ENCODE measurements around the gene TSC22D4. TPM values are rescaled to one million over a fixed set of nuclear protein-coding genes. Genes with fewer than 3 reads are reported as not detected.
A peak's percentile ranks its signal among the peaks of the same experiment; 100 is the strongest.

The TSC22D4 gene
- polyA plus RNA-seq, 4 donors, result 31.7 to 57.9 (median 49.6) TPM

DNA sequence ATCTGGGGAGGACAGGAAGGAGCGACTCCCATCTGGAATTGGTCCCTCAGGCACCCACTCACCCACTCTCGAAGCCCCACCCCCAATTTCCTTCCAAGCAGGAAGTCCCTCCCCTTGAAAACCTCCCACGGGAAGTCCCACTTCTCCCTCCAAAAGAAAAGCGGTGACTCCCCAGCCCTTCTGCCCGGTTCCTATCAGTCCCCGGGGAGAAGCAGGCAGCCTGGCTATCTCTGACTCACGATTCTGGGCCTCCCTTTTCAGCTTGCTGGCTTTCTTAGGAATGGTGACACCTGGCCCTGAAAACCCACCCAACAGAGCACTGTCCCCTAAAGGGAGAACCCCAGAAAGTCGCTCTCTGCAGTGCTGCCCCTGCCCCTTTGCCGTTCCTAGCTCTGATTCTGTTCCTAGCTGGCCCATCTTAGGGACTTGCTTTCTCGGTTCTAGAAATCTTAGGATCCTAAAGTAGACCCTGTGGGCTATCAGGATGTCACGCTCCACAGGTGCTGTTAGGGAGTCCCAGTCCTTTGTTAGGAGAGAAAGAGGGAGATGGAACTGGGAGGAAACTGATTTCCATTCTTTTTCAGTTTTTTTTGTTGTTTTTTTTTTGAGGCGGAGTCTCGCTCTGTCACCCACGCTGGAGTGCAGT, 6.0 kb downstream of the TSC22D4 start:
- Histone ChIP-seq H3K4me3 (ENCODE audit: low read depth in 1 of 3, low read length in 3 of 3) (no peak overlapping the region), H3K36me3 (ENCODE audit: control insufficient read depth in 3 of 3, insufficient read depth in 2 of 3, low read depth in 1 of 3, low read length in 3 of 3) (peaks cover 3 to 84% (median 8%) of the 10 kb centered on the region in 3 donors), H3K27me3 (ENCODE audit: control insufficient read depth in 3 of 3, insufficient read depth in 3 of 3, low read length in 3 of 3) (no peaks in the 10 kb centered on the region), H3K4me1 (ENCODE audit: control insufficient read depth in 3 of 3, insufficient read depth in 2 of 3, low read depth in 1 of 3, low read length in 2 of 3) (peaks cover 2 to 32% (median 15%) of the 10 kb centered on the region in 3 donors), H3K27ac (ENCODE audit: low read depth in 1 of 3, low read length in 2 of 3) (peak overlapping the region in 1 of 3 donors; percentile 56), H3K9me3 (ENCODE audit: control insufficient read depth in 2 of 2, insufficient read depth in 1 of 2, low read depth in 1 of 2, low read length in 1 of 2) (no peaks in the 10 kb centered on the region)
- FAIRE-seq (no peak), DNase-seq (no peak)
- WGBS, 3 donors, result 54 to 64% (median 56%) methylated on average over 14 of the region's 14 CpGs

DNA sequence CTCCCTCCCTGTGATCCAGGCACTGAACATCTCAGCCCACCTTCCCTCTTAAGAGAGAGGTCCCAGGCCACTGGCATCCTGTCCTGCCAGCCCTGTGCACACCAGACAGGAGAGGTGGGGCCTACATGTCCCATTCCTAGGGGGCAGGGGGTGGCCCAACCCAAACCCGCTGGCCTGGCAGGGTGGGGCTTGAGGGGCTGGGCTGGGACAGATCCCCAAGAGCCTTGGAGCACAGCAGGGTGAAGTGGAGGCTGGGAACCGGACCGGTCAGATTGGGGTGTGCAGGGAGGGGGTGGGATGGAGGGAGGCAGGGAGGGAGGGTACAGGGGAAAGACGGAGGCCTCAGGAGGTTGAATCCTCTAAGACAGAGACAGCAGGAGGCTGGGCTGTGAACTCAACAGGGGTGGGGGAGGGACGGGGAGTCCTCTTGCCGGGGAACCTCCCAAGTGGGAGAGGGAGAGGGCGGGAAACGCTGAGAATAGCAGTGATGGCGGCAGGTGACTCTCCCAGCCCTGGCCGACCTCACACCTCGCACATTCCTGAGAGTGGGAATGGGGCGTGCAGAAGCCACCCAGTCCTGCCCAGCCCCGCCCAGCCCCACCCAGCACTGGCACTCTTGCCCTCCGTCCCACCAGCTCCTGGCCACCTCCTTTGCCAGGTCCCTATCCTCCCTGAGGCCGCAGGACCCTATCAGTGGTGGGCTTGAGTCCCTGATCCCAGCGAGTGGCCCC, 6.7 kb downstream of the TSC22D4 start:
- Histone ChIP-seq H3K4me3 (ENCODE audit: low read depth in 1 of 3, low read length in 3 of 3) (no peak overlapping the region), H3K27ac (ENCODE audit: low read depth in 1 of 3, low read length in 2 of 3) (peak overlapping the region in 1 of 3 donors; percentile 56), H3K27me3 (ENCODE audit: control insufficient read depth in 3 of 3, insufficient read depth in 3 of 3, low read length in 3 of 3) (no peaks in the 10 kb centered on the region), H3K9me3 (ENCODE audit: control insufficient read depth in 2 of 2, insufficient read depth in 1 of 2, low read depth in 1 of 2, low read length in 1 of 2) (no peaks in the 10 kb centered on the region), H3K36me3 (ENCODE audit: control insufficient read depth in 3 of 3, insufficient read depth in 2 of 3, low read depth in 1 of 3, low read length in 3 of 3) (peaks cover 3 to 91% (median 12%) of the 10 kb centered on the region in 3 donors), H3K4me1 (ENCODE audit: control insufficient read depth in 3 of 3, insufficient read depth in 2 of 3, low read depth in 1 of 3, low read length in 2 of 3) (peaks cover 2 to 30% (median 15%) of the 10 kb centered on the region in 3 donors)
- FAIRE-seq, result no peak
- DNase-seq, result no peak
- WGBS, 3 donors, result 56 to 69% (median 62%) methylated on average over 13 to 16 of the region's 16 CpGs

DNA sequence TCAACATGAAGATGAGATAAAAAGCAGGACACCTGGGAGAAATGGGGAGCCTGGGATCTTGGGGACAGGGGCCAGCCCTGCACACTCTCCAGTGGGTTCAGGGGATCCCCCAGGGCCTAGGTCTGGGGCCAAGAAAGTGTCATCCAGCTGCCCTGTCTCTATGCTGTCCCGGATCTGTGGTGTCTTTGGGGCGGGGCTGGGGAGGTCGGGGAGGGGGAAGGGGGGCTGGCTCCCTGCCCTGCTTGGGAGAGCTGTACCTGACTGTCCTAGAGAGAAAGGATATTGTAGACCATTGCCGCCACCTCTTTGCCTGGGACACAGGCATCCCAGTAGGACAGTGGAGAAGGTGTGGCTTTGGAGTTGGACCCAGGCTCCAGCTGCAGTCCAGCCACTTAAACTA, 8.0 kb downstream of the TSC22D4 start:
- FAIRE-seq, result no peak
- peaks cover 2 to 19% (median 8%) of the 10 kb centered on the region in 3 donors for H3K4me1 ChIP-seq (ENCODE audit: control insufficient read depth in 3 of 3, insufficient read depth in 2 of 3, low read depth in 1 of 3, low read length in 2 of 3)

DNA sequence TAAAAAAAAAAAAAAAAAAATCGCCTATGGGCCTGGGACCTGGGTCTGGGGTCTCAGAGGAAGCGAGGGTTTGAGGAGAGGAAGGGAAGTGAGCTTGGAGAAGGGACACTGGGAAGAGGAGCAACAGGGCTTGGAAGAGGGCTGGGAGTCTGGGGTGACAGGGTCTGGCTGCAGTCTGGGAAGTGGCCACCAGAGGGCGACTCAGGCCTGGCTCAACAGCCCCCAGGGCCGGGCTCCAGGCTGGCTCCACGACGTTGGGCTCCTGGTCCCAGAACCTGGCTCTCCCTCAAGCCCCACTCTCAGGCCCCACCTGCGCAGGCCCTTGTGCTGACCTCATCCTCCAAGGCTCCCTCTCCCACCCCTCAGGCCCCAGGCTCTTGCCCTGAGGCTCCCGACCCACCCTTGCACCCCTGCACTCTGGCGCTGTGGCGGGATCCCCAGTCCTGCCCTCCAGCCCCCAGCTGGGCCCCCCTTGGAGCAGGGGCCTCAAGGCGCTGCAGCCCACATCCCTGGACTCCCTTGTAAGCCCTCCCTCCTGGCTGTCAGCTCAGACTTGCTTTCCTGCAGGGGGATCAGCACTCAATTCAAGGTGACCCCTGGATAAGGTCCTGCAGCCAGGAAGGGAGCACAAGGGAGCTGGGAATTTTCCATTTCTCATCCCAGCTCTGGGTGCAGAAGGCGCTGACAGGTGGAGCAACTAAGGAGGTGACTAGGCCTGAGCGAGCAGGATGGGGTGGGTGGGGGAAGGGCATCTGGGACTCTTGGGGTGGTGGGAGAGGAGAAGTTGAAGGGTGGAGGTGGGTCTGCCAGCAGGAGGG, 9.6 kb downstream of the TSC22D4 start:
- no peak for FAIRE-seq
- 27 to 33% (median 31%) methylated on average over 13 of the region's 13 CpGs for WGBS, 3 donors
- Histone ChIP-seq H3K9me3 (ENCODE audit: control insufficient read depth in 2 of 2, insufficient read depth in 1 of 2, low read depth in 1 of 2, low read length in 1 of 2) (no peaks in the 10 kb centered on the region), H3K27me3 (ENCODE audit: control insufficient read depth in 3 of 3, insufficient read depth in 3 of 3, low read length in 3 of 3) (no peaks in the 10 kb centered on the region), H3K4me3 (ENCODE audit: low read depth in 1 of 3, low read length in 3 of 3) (no peak overlapping the region), H3K36me3 (ENCODE audit: control insufficient read depth in 3 of 3, insufficient read depth in 2 of 3, low read depth in 1 of 3, low read length in 3 of 3) (peaks cover 3 to 79% (median 18%) of the 10 kb centered on the region in 3 donors), H3K27ac (ENCODE audit: low read depth in 1 of 3, low read length in 2 of 3) (no peak overlapping the region), H3K4me1 (ENCODE audit: control insufficient read depth in 3 of 3, insufficient read depth in 2 of 3, low read depth in 1 of 3, low read length in 2 of 3) (peaks cover 2 to 11% (median 6%) of the 10 kb centered on the region in 3 donors)
- peak; percentile 76 to 88 for DNase-seq

More for the DNA sequence above, 8.0 kb downstream of the TSC22D4 start:
- peaks cover 3 to 88% (median 18%) of the 10 kb centered on the region in 3 donors for H3K36me3 ChIP-seq (ENCODE audit: control insufficient read depth in 3 of 3, insufficient read depth in 2 of 3, low read depth in 1 of 3, low read length in 3 of 3)
- no peak for DNase-seq
- no peak overlapping the region for H3K27ac ChIP-seq (ENCODE audit: low read depth in 1 of 3, low read length in 2 of 3)
- 42 to 56% (median 45%) methylated on average over 2 to 4 of the region's 4 CpGs for WGBS, 3 donors
- no peaks in the 10 kb centered on the region for H3K27me3 ChIP-seq (ENCODE audit: control insufficient read depth in 3 of 3, insufficient read depth in 3 of 3, low read length in 3 of 3)
- H3K9me3 ChIP-seq (ENCODE audit: control insufficient read depth in 2 of 2, insufficient read depth in 1 of 2, low read depth in 1 of 2, low read length in 1 of 2), result no peaks in the 10 kb centered on the region
- H3K4me3 ChIP-seq (ENCODE audit: low read depth in 1 of 3, low read length in 3 of 3), result no peak overlapping the region

DNA sequence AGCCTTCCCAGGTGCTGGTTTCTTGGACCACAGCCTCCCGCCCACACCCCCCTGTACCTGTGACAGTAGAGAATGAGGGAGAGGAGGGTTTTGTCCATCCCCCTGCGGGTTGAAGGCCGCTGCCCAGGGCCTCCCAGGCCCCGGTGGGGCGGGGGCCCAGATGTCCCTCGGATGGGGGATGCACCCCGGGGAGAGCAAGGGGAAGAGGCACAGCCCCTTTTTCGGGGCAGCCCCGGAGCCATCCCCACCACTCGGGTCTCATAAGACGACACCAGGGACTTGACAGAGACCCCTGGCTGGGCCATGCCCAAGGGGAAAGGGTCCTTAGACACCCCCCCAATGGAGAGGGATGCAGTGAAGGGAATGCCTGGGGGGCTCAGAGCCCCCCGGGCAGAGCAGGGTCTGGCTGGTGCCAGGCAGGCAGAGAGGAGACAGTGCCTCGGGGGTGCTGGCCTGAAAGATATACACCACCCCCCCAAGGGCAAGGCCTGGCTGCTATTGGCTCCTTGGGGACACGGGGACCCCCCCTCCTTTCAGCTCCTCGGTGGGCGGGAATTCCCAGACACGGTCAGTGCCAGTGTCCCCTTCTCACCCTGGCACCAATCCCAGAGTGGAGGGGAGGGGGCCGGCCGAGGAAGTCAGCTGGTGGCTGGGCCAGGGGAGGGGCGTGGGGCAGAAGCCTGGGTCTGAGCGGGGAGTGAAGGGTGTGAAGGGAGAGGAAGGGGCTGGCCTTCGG, 11.2 kb downstream of the TSC22D4 start:
- Histone ChIP-seq H3K4me1 (ENCODE audit: control insufficient read depth in 3 of 3, insufficient read depth in 2 of 3, low read depth in 1 of 3, low read length in 2 of 3) (peaks cover 2 to 7% (median 3%) of the 10 kb centered on the region in 3 donors), H3K27me3 (ENCODE audit: control insufficient read depth in 3 of 3, insufficient read depth in 3 of 3, low read length in 3 of 3) (no peaks in the 10 kb centered on the region), H3K4me3 (ENCODE audit: low read depth in 1 of 3, low read length in 3 of 3) (no peak overlapping the region), H3K36me3 (ENCODE audit: control insufficient read depth in 3 of 3, insufficient read depth in 2 of 3, low read depth in 1 of 3, low read length in 3 of 3) (peaks cover 3 to 76% (median 11%) of the 10 kb centered on the region in 3 donors), H3K27ac (ENCODE audit: low read depth in 1 of 3, low read length in 2 of 3) (no peak overlapping the region), H3K9me3 (ENCODE audit: control insufficient read depth in 2 of 2, insufficient read depth in 1 of 2, low read depth in 1 of 2, low read length in 1 of 2) (no peaks in the 10 kb centered on the region)
- DNase-seq (no peak), FAIRE-seq (no peak)
- 75 to 81% (median 80%) methylated on average over 15 to 22 of the region's 22 CpGs for WGBS, 3 donors

DNA sequence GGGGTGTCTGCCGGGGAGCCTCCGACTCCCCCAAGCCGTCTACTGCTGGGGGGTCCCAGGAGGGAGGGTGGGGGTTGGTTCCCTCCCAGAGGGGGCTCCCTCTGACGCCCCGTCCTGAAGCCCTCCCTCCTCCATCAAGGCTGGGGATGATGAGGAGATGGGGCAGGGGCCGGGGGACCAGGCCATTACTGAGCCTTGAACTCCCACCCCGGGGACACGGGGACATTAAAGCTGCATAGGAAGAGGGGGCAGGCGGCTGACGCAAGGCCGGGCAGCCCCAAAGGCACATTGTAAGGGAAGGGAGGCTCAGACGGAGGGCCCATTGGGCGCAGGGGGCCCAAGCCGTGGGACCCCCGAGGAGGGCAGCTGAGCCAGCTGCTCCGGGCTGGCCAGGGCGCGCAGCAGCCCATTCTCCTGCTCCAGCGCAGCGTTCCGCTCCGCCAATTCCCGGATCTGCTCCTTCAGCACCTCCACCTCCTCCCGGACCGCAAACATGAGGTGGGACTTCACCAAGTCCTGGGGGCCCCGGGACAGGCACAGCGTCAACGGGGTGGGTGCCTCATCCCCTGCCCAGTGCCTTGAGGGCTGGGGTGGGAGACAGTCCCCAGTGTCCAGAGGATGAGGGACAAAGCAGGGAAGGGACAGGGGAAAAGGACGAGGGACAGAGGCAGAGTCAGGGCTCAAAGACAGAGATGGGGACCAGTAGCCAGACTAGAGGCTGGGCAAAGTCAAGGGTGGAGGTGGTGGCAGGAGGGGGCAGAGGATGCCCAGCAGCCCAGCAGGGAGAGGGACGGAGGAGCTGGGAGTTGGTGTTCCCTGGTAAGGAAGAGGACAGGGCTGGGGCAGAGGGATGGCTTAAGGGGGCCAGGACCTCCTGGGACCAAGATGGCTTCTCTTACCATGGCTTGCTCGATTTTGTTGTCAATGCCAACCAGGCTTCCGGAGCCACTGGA, 12.1 kb downstream of the TSC22D4 start:
- 76 to 82% (median 81%) methylated on average over 24 to 32 of the region's 32 CpGs for WGBS, 3 donors
- no peak for FAIRE-seq

DNA sequence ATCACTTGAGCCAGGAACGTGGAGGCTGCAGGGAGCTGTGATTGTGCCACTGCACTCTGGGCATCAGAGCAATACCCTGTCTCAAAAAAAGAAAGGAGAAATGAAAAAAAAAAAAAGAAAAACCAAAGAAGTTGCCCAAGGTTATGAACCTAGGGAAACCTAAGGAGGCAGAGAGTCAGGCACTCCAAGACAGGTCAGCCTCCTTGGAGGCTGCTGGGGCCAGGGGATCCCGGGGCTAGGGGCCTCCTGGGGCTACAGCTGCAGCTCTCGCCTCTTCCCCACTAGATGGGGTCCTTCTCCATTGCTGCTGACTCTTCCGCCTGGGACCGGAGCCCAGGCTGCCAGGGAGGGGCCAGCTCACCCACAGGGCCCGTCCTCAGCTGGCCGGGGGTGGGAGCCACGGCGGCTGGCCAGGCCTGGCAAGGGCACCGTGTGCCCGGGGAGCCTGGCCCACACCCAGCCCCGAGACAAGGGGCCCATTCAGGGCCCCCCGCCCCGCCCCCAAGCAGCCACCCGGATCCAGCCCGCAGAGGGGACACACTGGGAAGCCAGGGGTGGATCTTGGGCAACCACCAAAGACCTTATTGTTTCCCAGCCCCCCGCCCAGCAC, 13.2 kb downstream of the TSC22D4 start:
- 17 to 28% (median 19%) methylated on average over 11 to 17 of the region's 17 CpGs for WGBS, 3 donors
- peak; percentile 49 to 68 for DNase-seq
- no peaks in the 10 kb centered on the region for H3K9me3 ChIP-seq (ENCODE audit: control insufficient read depth in 2 of 2, insufficient read depth in 1 of 2, low read depth in 1 of 2, low read length in 1 of 2)
- H3K4me3 ChIP-seq (ENCODE audit: low read depth in 1 of 3, low read length in 3 of 3), result no peak overlapping the region
- H3K36me3 ChIP-seq (ENCODE audit: control insufficient read depth in 3 of 3, insufficient read depth in 2 of 3, low read depth in 1 of 3, low read length in 3 of 3), result peaks cover 0 to 66% (median 11%) of the 10 kb centered on the region in 3 donors
- H3K4me1 ChIP-seq (ENCODE audit: control insufficient read depth in 3 of 3, insufficient read depth in 2 of 3, low read depth in 1 of 3, low read length in 2 of 3), result peaks cover 0 to 5% (median 0%) of the 10 kb centered on the region in 3 donors
- no peak overlapping the region for H3K27ac ChIP-seq (ENCODE audit: low read depth in 1 of 3, low read length in 2 of 3)
- no peaks in the 10 kb centered on the region for H3K27me3 ChIP-seq (ENCODE audit: control insufficient read depth in 3 of 3, insufficient read depth in 3 of 3, low read length in 3 of 3)
- FAIRE-seq, result no peak

More for the DNA sequence above, 12.1 kb downstream of the TSC22D4 start:
- Histone ChIP-seq H3K27ac (ENCODE audit: low read depth in 1 of 3, low read length in 2 of 3) (no peak overlapping the region), H3K27me3 (ENCODE audit: control insufficient read depth in 3 of 3, insufficient read depth in 3 of 3, low read length in 3 of 3) (no peaks in the 10 kb centered on the region), H3K9me3 (ENCODE audit: control insufficient read depth in 2 of 2, insufficient read depth in 1 of 2, low read depth in 1 of 2, low read length in 1 of 2) (no peaks in the 10 kb centered on the region), H3K36me3 (ENCODE audit: control insufficient read depth in 3 of 3, insufficient read depth in 2 of 3, low read depth in 1 of 3, low read length in 3 of 3) (peaks cover 0 to 70% (median 11%) of the 10 kb centered on the region in 3 donors), H3K4me3 (ENCODE audit: low read depth in 1 of 3, low read length in 3 of 3) (no peak overlapping the region), H3K4me1 (ENCODE audit: control insufficient read depth in 3 of 3, insufficient read depth in 2 of 3, low read depth in 1 of 3, low read length in 2 of 3) (peaks cover 0 to 5% (median 0%) of the 10 kb centered on the region in 3 donors)
- no peak for DNase-seq
